Measurements from ENCODE around the gene SH3GL3.

Gene SH3GL3

GRCh38 chr15:83436513-83437158 is 10.5 kb upstream of the SH3GL3 start:
- H3K4me3 ChIP-seq (ENCODE audit: low read length), result no peak overlapping the region
- no peak overlapping the region for H3K9ac ChIP-seq (ENCODE audit: low read length)
- H3K36me3 ChIP-seq (ENCODE audit: control insufficient read depth, insufficient read depth, low read length), result no peaks in the 10 kb centered on the region
- H3K27me3 ChIP-seq (ENCODE audit: control insufficient read depth, insufficient read depth, low read length), result peaks cover 7% of the 10 kb centered on the region
- no peaks in the 10 kb centered on the region for H3K4me1 ChIP-seq (ENCODE audit: control insufficient read depth, insufficient read depth, low read length)
- no peaks in the 10 kb centered on the region for H3K9me3 ChIP-seq (ENCODE audit: control insufficient read depth, low read length)

- Histone ChIP-seq H3K4me3 (ENCODE audit: low read length) (no peak overlapping the region), H3K27me3 (ENCODE audit: control insufficient read depth, insufficient read depth, low read length) (peaks cover 14% of the 10 kb centered on the region), H3K9me3 (ENCODE audit: control insufficient read depth, low read length) (no peaks in the 10 kb centered on the region), H3K4me1 (ENCODE audit: control insufficient read depth, insufficient read depth, low read length) (no peaks in the 10 kb centered on the region), H3K9ac (ENCODE audit: low read length) (no peak overlapping the region), H3K36me3 (ENCODE audit: control insufficient read depth, insufficient read depth, low read length) (no peaks in the 10 kb centered on the region)
Measured at GRCh38 chr15:83443076-83443847, 3.9 kb upstream of the SH3GL3 start.

GRCh38 chr15:83444936-83445335 is 2.2 kb upstream of the SH3GL3 start:
- Histone ChIP-seq H3K27me3 (ENCODE audit: control insufficient read depth, insufficient read depth, low read length) (peaks cover 21% of the 10 kb centered on the region), H3K4me3 (ENCODE audit: low read length) (no peak overlapping the region), H3K9me3 (ENCODE audit: control insufficient read depth, low read length) (no peaks in the 10 kb centered on the region), H3K9ac (ENCODE audit: low read length) (no peak overlapping the region), H3K36me3 (ENCODE audit: control insufficient read depth, insufficient read depth, low read length) (no peaks in the 10 kb centered on the region), H3K4me1 (ENCODE audit: control insufficient read depth, insufficient read depth, low read length) (no peaks in the 10 kb centered on the region)

- Histone ChIP-seq H3K27me3 (ENCODE audit: control insufficient read depth, insufficient read depth, low read length) (peaks cover 21% of the 10 kb centered on the region), H3K9me3 (ENCODE audit: control insufficient read depth, low read length) (no peaks in the 10 kb centered on the region)
Measured at GRCh38 chr15:83445643-83446042, 1.5 kb upstream of the SH3GL3 start.

GRCh38 chr15:83446417-83446816 is 724 bp upstream of the SH3GL3 start:
- peaks cover 21% of the 10 kb centered on the region for H3K27me3 ChIP-seq (ENCODE audit: control insufficient read depth, insufficient read depth, low read length)
- H3K4me1 ChIP-seq (ENCODE audit: control insufficient read depth, insufficient read depth, low read length), result no peaks in the 10 kb centered on the region
- no peak overlapping the region for H3K9ac ChIP-seq (ENCODE audit: low read length)
- no peak overlapping the region for H3K4me3 ChIP-seq (ENCODE audit: low read length)
- H3K9me3 ChIP-seq (ENCODE audit: control insufficient read depth, low read length), result no peaks in the 10 kb centered on the region
- H3K36me3 ChIP-seq (ENCODE audit: control insufficient read depth, insufficient read depth, low read length), result no peaks in the 10 kb centered on the region

More at GRCh38 chr15:83445643-83446042, 1.5 kb upstream of the SH3GL3 start:
- Histone ChIP-seq H3K36me3 (ENCODE audit: control insufficient read depth, insufficient read depth, low read length) (no peaks in the 10 kb centered on the region), H3K4me3 (ENCODE audit: low read length) (no peak overlapping the region), H3K4me1 (ENCODE audit: control insufficient read depth, insufficient read depth, low read length) (no peaks in the 10 kb centered on the region), H3K9ac (ENCODE audit: low read length) (no peak overlapping the region)

GRCh38 chr15:83449250-83449671 is 2.1 kb downstream of the SH3GL3 start:
- Histone ChIP-seq H3K9me3 (ENCODE audit: control insufficient read depth, low read length) (no peaks in the 10 kb centered on the region), H3K4me3 (ENCODE audit: low read length) (no peak overlapping the region), H3K9ac (ENCODE audit: low read length) (no peak overlapping the region), H3K4me1 (ENCODE audit: control insufficient read depth, insufficient read depth, low read length) (no peaks in the 10 kb centered on the region), H3K27me3 (ENCODE audit: control insufficient read depth, insufficient read depth, low read length) (peaks cover 21% of the 10 kb centered on the region), H3K36me3 (ENCODE audit: control insufficient read depth, insufficient read depth, low read length) (no peaks in the 10 kb centered on the region)

GRCh38 chr15:83449937-83450506 is 2.9 kb downstream of the SH3GL3 start:
- Histone ChIP-seq H3K9me3 (ENCODE audit: control insufficient read depth, low read length) (no peaks in the 10 kb centered on the region), H3K9ac (ENCODE audit: low read length) (no peak overlapping the region), H3K4me1 (ENCODE audit: control insufficient read depth, insufficient read depth, low read length) (no peaks in the 10 kb centered on the region), H3K36me3 (ENCODE audit: control insufficient read depth, insufficient read depth, low read length) (no peaks in the 10 kb centered on the region), H3K4me3 (ENCODE audit: low read length) (no peak overlapping the region), H3K27me3 (ENCODE audit: control insufficient read depth, insufficient read depth, low read length) (peaks cover 21% of the 10 kb centered on the region)

GRCh38 chr15:83457149-83457548 is 10.0 kb downstream of the SH3GL3 start:
- no peaks in the 10 kb centered on the region for H3K9me3 ChIP-seq (ENCODE audit: control insufficient read depth, low read length)
- no peak overlapping the region for H3K9ac ChIP-seq (ENCODE audit: low read length)

GRCh38 chr15:83458381-83458780 is 11.2 kb downstream of the SH3GL3 start:
- Histone ChIP-seq H3K36me3 (ENCODE audit: control insufficient read depth, insufficient read depth, low read length) (no peaks in the 10 kb centered on the region), H3K9me3 (ENCODE audit: control insufficient read depth, low read length) (no peaks in the 10 kb centered on the region), H3K27me3 (ENCODE audit: control insufficient read depth, insufficient read depth, low read length) (no peaks in the 10 kb centered on the region), H3K9ac (ENCODE audit: low read length) (no peak overlapping the region), H3K4me1 (ENCODE audit: control insufficient read depth, insufficient read depth, low read length) (no peaks in the 10 kb centered on the region), H3K4me3 (ENCODE audit: low read length) (no peak overlapping the region)

More at GRCh38 chr15:83457149-83457548, 10.0 kb downstream of the SH3GL3 start:
- Histone ChIP-seq H3K4me3 (ENCODE audit: low read length) (no peak overlapping the region), H3K27me3 (ENCODE audit: control insufficient read depth, insufficient read depth, low read length) (no peaks in the 10 kb centered on the region), H3K36me3 (ENCODE audit: control insufficient read depth, insufficient read depth, low read length) (no peaks in the 10 kb centered on the region), H3K4me1 (ENCODE audit: control insufficient read depth, insufficient read depth, low read length) (no peaks in the 10 kb centered on the region)

- Histone ChIP-seq H3K36me3 (ENCODE audit: control insufficient read depth, insufficient read depth, low read length) (no peaks in the 10 kb centered on the region), H3K9me3 (ENCODE audit: control insufficient read depth, low read length) (no peaks in the 10 kb centered on the region), H3K27me3 (ENCODE audit: control insufficient read depth, insufficient read depth, low read length) (no peaks in the 10 kb centered on the region), H3K9ac (ENCODE audit: low read length) (no peak overlapping the region), H3K4me1 (ENCODE audit: control insufficient read depth, insufficient read depth, low read length) (no peaks in the 10 kb centered on the region), H3K4me3 (ENCODE audit: low read length) (no peak overlapping the region)
Measured at GRCh38 chr15:83462026-83462425, 14.9 kb downstream of the SH3GL3 start.

GRCh38 chr15:83462953-83463433 is 15.9 kb downstream of the SH3GL3 start:
- no peaks in the 10 kb centered on the region for H3K4me1 ChIP-seq (ENCODE audit: control insufficient read depth, insufficient read depth, low read length)

GRCh38 chr15:83470887-83471286 is 23.7 kb downstream of the SH3GL3 start:
- Histone ChIP-seq H3K36me3 (ENCODE audit: control insufficient read depth, insufficient read depth, low read length) (no peaks in the 10 kb centered on the region), H3K9ac (ENCODE audit: low read length) (no peak overlapping the region), H3K4me1 (ENCODE audit: control insufficient read depth, insufficient read depth, low read length) (no peaks in the 10 kb centered on the region)

More at GRCh38 chr15:83462953-83463433, 15.9 kb downstream of the SH3GL3 start:
- no peak overlapping the region for H3K9ac ChIP-seq (ENCODE audit: low read length)
- no peaks in the 10 kb centered on the region for H3K27me3 ChIP-seq (ENCODE audit: control insufficient read depth, insufficient read depth, low read length)
- H3K4me3 ChIP-seq (ENCODE audit: low read length), result no peak overlapping the region
- H3K9me3 ChIP-seq (ENCODE audit: control insufficient read depth, low read length), result no peaks in the 10 kb centered on the region
- no peaks in the 10 kb centered on the region for H3K36me3 ChIP-seq (ENCODE audit: control insufficient read depth, insufficient read depth, low read length)

More at GRCh38 chr15:83470887-83471286, 23.7 kb downstream of the SH3GL3 start:
- no peaks in the 10 kb centered on the region for H3K27me3 ChIP-seq (ENCODE audit: control insufficient read depth, insufficient read depth, low read length)
- H3K9me3 ChIP-seq (ENCODE audit: control insufficient read depth, low read length), result no peaks in the 10 kb centered on the region
- H3K4me3 ChIP-seq (ENCODE audit: low read length), result no peak overlapping the region
